MM.1S (cell line): ENCODE results near the gene GATB.

Source experiments
- CTCF ChIP-seq: fragments of 300-600 bp; sonication (generic); IDR thresholded peaks from 2 replicates; pipeline ENCODE4 v1.5.1; 2016; ENCODE audit warnings: antibody characterized with exemption, low read length, mixed read lengths
- EZH2 ChIP-seq: fragments of 300-600 bp; sonication (generic); optimal IDR thresholded peaks from 2 replicates; pipeline ENCODE3; 2017; ENCODE audit warnings: low read depth, mild to moderate bottlenecking, antibody characterized with exemption, low read length, mixed read lengths
- EZH2phosphoT487 ChIP-seq: fragments of 300-600 bp; sonication (generic); IDR thresholded peaks from 2 replicates; pipeline ENCODE4 v1.6.1; 2018; ENCODE audit warnings: antibody characterized with exemption, low read length

- TF ChIP-seq EZH2: no peak
- TF ChIP-seq CTCF: no peak
- no peak for TF ChIP-seq EZH2phosphoT487
These were observed 122.4 kb downstream of the GATB start for GRCh38 chr4:151638295-151638858.
